A673 (cell line): ENCODE results near the gene KCNB1. TPM values are rescaled to one million over a fixed set of nuclear protein-coding genes. Genes with fewer than 3 reads are reported as not detected.

Experiments used
- Bru-seq: library from RNA; stranded (reverse); fragments of 400-500 nt; gene quantifications from one replicate; lab custom pipeline; 2021; lab: Mats Ljungman, UMichigan
- BruChase-seq, 2 experiments: library from RNA; stranded (reverse); fragments of 400-500 nt; gene quantifications; one replicate each; lab custom pipeline; 2021; lab: Mats Ljungman, UMichigan
- BruUV-seq: library from RNA; stranded (reverse); fragments of 400-500 nt; replicated peaks from 2 replicates; lab custom pipeline; 2021; lab: Mats Ljungman, UMichigan
- CTCF ChIA-PET: fragments of 300-600 bp; sonication (Branson Sonifier 250); formaldehyde crosslinking; loops from one replicate; lab custom pipeline; 2022; ENCODE audit warnings: antibody characterized with exemption; lab: Charles Lee
- POLR2A ChIA-PET: fragments of 300-600 bp; sonication (Branson Sonifier 250); formaldehyde crosslinking; loops from one replicate; lab custom pipeline; 2022; ENCODE audit warnings: antibody characterized with exemption; ENCODE audit not compliant: low non-redundant PET; lab: Charles Lee
- DNase-seq: peaks from one replicate; pipeline ENCODE4 v3.0.0-alpha.2; 2015; ENCODE audit warnings: low spot score
- H3K27ac ChIP-seq: fragments of 200-600 bp; sonication (generic); 2 replicates; pipeline ENCODE4 v1.5.1; 2016; ENCODE audit warnings: mixed run types, low read depth, mild to moderate bottlenecking, mixed read lengths, antibody characterized with exemption, low read length; ENCODE audit not compliant: poor library complexity, severe bottlenecking
- H3K27me3 ChIP-seq: fragments of 200-600 bp; sonication (generic); replicated peaks from 2 replicates; pipeline ENCODE4 v1.6.1; 2017; ENCODE audit warnings: mixed run types, low read depth, mild to moderate bottlenecking, mixed read lengths, antibody characterized with exemption, low read length; ENCODE audit not compliant: insufficient read depth, poor library complexity
- H3K36me3 ChIP-seq: fragments of 200-600 bp; sonication (generic); 2 replicates; pipeline ENCODE4 v1.6.1; 2016; ENCODE audit warnings: mixed run types, mild to moderate bottlenecking, mixed read lengths, antibody characterized with exemption, low read length; ENCODE audit not compliant: insufficient read depth, poor library complexity, severe bottlenecking
- H3K4me1 ChIP-seq: fragments of 200-600 bp; sonication (generic); 2 replicates; pipeline ENCODE4 v1.6.1; 2017; ENCODE audit warnings: mixed run types, mild to moderate bottlenecking, mixed read lengths, antibody characterized with exemption, low read length; ENCODE audit not compliant: insufficient read depth, poor library complexity, severe bottlenecking
- H3K4me3 ChIP-seq: fragments of 200-600 bp; sonication (generic); 2 replicates; pipeline ENCODE4 v1.5.1; 2016; ENCODE audit warnings: low read depth, mixed run types, mild to moderate bottlenecking, mixed read lengths, low read length; ENCODE audit not compliant: poor library complexity, severe bottlenecking
- H3K9me3 ChIP-seq: fragments of 200-600 bp; sonication (generic); 2 replicates; pipeline ENCODE4 v1.6.1; 2016; ENCODE audit warnings: mixed run types, low read depth, mild to moderate bottlenecking, mixed read lengths, antibody characterized with exemption, low read length; ENCODE audit not compliant: poor library complexity, severe bottlenecking
- EZH2 ChIP-seq: fragments of 200-600 bp; sonication (generic); IDR thresholded peaks from 2 replicates; pipeline ENCODE4 v1.6.1; 2017; ENCODE audit warnings: borderline replicate concordance, low read depth, mild to moderate bottlenecking, mixed read lengths, antibody characterized with exemption, low read length; ENCODE audit not compliant: poor library complexity, severe bottlenecking
- intact Hi-C: fragments of 100-400 bp; cut with micrococcal nuclease; formaldehyde crosslinking; loops from one replicate; pipeline ENCODE4 v1.10.0; 2022; ENCODE audit not compliant: unreplicated experiment
- long read RNA-seq: library from polyadenylated mRNA; stranded (forward); transcript quantifications from one replicate; pipeline ENCODE4 v2.0.0, GENCODE V29; 2022
- total RNA-seq: library from RNA; stranded (reverse); gene quantifications from 2 replicates; pipeline ENCODE4 v1.2.3, GENCODE V29; 2021
- TF ChIP-seq, protein P1 (sequence below): fragments of 300-800, 200-600 bp; sonication (generic); conservative IDR thresholded peaks from 2 replicates; pipeline ENCODE4 v1.5.1; 2017; ENCODE audit warnings: low read depth, mild to moderate bottlenecking, antibody characterized with exemption, low read length, moderate library complexity, mixed read lengths

Gene KCNB1
- total RNA-seq (0.81 TPM in 1 of 2 replicates, not detected in the other), Bru-seq, nascent RNA (percentile 1 among the genes with signal in this experiment), BruChase-seq, experiment 1, labeled RNA remaining after a 2-hour chase (percentile 7 among the genes with signal in this experiment), BruChase-seq, experiment 2, labeled RNA remaining after a 6-hour chase (percentile 7 among the genes with signal in this experiment)
- long read RNA-seq: 0 reads

DNA sequence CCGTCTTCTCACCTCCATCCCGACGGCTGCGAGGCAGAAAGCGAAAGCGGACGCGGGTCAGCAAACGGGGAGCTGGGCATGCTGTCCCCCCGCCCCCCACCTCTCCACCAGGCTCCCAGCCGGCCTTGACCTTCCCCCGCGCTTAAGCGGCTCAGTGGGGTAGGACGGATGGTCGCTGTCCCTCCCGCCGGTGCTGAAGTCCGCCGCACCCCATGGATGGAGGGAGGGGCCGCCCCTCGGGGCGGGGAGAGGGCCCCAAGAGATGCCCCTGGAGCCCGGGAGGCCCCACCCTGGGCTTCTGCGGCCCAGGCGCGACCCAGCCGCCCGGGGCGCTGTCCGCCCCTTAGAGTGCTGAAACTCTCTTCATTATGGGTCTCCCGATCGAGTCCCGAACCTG, at the start of gene KCNB1:
Gene KCNB1, minus strand, starts transcription at position 48 of the 397 bp plus-strand sequence. CDS start 188 bp downstream, outside the sequence.
- POLR2A ChIA-PET: no interaction called here
- Histone ChIP-seq H3K9me3 (no peaks in the 10 kb centered on the region), H3K4me3 (no peak within 1 kb of the TSS), H3K27ac (no peak within 1 kb of the TSS), H3K36me3 (no peaks in the 10 kb centered on the region), H3K4me1 (no peaks in the 10 kb centered on the region), H3K27me3 (peaks cover 63% of the 10 kb centered on the region)
- no peak for TF ChIP-seq EZH2
- TF ChIP-seq, protein P1, sequence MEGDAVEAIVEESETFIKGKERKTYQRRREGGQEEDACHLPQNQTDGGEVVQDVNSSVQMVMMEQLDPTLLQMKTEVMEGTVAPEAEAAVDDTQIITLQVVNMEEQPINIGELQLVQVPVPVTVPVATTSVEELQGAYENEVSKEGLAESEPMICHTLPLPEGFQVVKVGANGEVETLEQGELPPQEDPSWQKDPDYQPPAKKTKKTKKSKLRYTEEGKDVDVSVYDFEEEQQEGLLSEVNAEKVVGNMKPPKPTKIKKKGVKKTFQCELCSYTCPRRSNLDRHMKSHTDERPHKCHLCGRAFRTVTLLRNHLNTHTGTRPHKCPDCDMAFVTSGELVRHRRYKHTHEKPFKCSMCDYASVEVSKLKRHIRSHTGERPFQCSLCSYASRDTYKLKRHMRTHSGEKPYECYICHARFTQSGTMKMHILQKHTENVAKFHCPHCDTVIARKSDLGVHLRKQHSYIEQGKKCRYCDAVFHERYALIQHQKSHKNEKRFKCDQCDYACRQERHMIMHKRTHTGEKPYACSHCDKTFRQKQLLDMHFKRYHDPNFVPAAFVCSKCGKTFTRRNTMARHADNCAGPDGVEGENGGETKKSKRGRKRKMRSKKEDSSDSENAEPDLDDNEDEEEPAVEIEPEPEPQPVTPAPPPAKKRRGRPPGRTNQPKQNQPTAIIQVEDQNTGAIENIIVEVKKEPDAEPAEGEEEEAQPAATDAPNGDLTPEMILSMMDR: peak; percentile 31; the same call in 1 of the 2 replicates
- BruUV-seq: no TSS peak
- peak; percentile 70 for DNase-seq
- CTCF ChIA-PET: no interaction called here
- intact Hi-C loops: no loop called here

DNA sequence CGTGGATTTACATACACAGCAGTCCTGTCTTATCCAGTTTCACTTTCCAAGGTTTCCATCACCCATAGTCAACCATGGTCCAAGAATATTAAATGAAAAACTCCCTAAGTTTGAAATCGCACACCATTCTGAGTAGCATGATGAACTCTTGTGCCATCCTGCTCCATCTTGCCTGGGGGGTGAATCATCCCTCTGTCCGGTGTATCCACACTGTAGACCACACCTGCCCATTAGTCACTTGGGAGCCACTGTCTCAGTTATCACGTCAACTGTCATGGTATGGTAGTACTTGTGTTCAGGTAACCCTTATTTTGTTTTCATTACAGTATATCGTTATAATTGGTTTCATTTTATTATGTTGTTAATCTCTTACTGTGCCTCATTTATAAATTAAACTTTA, 47.0 kb upstream of the KCNB1 start:
- Histone ChIP-seq H3K27ac (no peak overlapping the region), H3K27me3 (no peaks in the 10 kb centered on the region), H3K4me3 (no peak overlapping the region), H3K36me3 (no peaks in the 10 kb centered on the region), H3K4me1 (no peaks in the 10 kb centered on the region), H3K9me3 (no peaks in the 10 kb centered on the region)
- intact Hi-C loops: no loop called here
- ChIA-PET POLR2A (no interaction called here), CTCF (no interaction called here)
- TF ChIP-seq EZH2: no peak
- TF ChIP-seq, protein P1: no peak
- no TSS peak for BruUV-seq
- DNase-seq: no peak

DNA sequence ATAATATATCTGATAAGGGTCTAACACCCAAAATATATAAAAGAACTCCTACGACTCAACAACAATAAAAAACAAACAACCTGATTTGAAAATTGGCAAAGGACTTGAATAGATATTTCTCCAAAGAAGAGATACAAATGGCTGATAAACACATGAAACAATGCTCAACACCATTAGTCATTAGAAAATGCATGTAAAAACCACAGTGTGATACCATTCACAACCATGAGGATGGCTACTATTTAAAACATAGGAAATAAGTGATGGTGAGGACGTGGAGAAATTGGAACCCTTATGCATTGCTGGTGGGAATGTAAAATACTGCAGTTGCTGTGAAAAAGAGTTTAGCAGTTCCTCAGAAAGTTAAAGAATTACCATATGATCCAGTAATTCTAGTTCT, 44.1 kb upstream of the KCNB1 start:
- TF ChIP-seq, protein P1: no peak
- no peak for TF ChIP-seq EZH2
- Histone ChIP-seq H3K27ac (no peak overlapping the region), H3K36me3 (no peaks in the 10 kb centered on the region), H3K27me3 (no peaks in the 10 kb centered on the region), H3K9me3 (no peaks in the 10 kb centered on the region), H3K4me1 (no peaks in the 10 kb centered on the region), H3K4me3 (no peak overlapping the region)
- BruUV-seq: no TSS peak
- no peak for DNase-seq
- CTCF ChIA-PET: no interaction called here
- intact Hi-C loops: no loop called here
- POLR2A ChIA-PET: no interaction called here
